Gastrocnemius medialis (tissue), 4 donors: ENCODE data around the gene SORBS2.

ENCODE experiments used
- POLR2A ChIP-seq, 2 donors: fragments of 450-650 bp; IDR thresholded peaks; one replicate each; pipeline ENCODE4 v1.6.1; 2017; ENCODE audit warnings: antibody characterized with exemption in 2 of 2, mild to moderate bottlenecking in 2 of 2, moderate library complexity in 2 of 2
- TF ChIP-seq, protein P1 (sequence below), 5 experiments: fragments of 450-650 bp in 3 of 5; fragments of 200-600 bp in 2 of 5; sonication (generic) in 2 of 5; IDR thresholded peaks in 4 of 5; conservative IDR thresholded peaks in 1 of 5; 1 replicate in 4 of 5; 2 replicates in 1 of 5; pipeline ENCODE4 v1.5.1; 2016 to 2019; ENCODE audit warnings: antibody characterized with exemption in 5 of 5, mild to moderate bottlenecking in 3 of 5, moderate library complexity in 3 of 5

DNA sequence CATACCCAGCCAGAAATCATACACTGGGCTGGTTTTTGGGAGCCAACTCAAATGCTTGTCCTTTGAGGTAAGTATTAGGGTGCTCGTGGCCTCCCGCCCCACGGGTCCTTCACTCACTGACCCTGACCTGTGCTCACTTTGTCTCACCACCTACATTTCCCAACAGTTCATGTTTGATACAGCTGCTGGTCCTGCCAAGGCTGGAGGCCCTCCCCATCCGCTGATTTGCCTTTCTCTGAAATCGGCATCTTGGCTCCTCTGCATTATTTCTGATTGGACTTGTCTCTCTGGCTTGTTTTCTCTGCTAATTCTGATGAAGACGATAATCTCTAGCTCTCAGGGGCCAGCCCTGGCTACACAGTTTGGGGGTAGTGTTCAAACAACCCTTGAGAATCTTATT is 70.2 kb downstream of the SORBS2 start:
- TF ChIP-seq, protein P1, sequence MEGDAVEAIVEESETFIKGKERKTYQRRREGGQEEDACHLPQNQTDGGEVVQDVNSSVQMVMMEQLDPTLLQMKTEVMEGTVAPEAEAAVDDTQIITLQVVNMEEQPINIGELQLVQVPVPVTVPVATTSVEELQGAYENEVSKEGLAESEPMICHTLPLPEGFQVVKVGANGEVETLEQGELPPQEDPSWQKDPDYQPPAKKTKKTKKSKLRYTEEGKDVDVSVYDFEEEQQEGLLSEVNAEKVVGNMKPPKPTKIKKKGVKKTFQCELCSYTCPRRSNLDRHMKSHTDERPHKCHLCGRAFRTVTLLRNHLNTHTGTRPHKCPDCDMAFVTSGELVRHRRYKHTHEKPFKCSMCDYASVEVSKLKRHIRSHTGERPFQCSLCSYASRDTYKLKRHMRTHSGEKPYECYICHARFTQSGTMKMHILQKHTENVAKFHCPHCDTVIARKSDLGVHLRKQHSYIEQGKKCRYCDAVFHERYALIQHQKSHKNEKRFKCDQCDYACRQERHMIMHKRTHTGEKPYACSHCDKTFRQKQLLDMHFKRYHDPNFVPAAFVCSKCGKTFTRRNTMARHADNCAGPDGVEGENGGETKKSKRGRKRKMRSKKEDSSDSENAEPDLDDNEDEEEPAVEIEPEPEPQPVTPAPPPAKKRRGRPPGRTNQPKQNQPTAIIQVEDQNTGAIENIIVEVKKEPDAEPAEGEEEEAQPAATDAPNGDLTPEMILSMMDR (IDR thresholded peaks at IDR 0.05 in 4 of 5, conservative IDR thresholded peaks at IDR 0.05 in 1 of 5) = no peak
- TF ChIP-seq POLR2A (IDR thresholded peaks at IDR 0.05) = no peak
